NOMO-1 treated with DMSO at 0.1 percent for 48 hours (cell line): Measurements from ENCODE around the gene CYLD.

Experiments used
- DNase-seq: peaks from one replicate; lab custom pipeline; 2025; ENCODE audit not compliant: unreplicated experiment; lab: John Stamatoyannopoulos, UW

The CYLD gene

GRCh38 chr16:50776037-50776436, 34.2 kb downstream of the CYLD start:
- DNase-seq, result no peak

- DNase-seq, result no peak
Measured at GRCh38 chr16:50778284-50779163, 36.6 kb downstream of the CYLD start.

- DNase-seq, result no peak
Measured at GRCh38 chr16:50781043-50781442, 39.2 kb downstream of the CYLD start.

DNA sequence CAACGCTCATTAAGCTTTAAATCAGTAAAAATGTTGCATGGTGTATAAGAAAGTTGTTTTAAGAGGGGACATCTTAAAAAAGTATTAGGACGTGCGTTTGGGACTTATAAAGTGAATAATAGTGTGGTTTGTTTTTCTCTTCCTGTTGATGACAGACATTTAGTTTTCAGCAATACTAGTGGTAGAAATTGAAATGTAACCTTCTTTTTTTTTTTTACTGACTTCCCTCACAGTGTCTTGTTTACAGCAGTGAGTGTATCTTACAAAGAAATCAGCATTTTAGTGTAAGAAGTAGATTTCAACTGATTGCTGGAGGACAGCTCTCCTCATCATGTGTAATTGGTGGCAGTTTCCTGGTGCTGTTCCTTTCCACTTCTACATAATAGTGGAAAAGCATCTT, 39.6 kb downstream of the CYLD start:
- DNase-seq, result no peak

GRCh38 chr16:50789757-50790156, 47.9 kb downstream of the CYLD start:
- no peak for DNase-seq

GRCh38 chr16:50791522-50791921, 49.6 kb downstream of the CYLD start:
- no peak for DNase-seq

- no peak for DNase-seq
Measured at GRCh38 chr16:50796829-50797228, 54.9 kb downstream of the CYLD start.

- DNase-seq, result no peak
Measured at GRCh38 chr16:50797456-50797855, 55.6 kb downstream of the CYLD start.

GRCh38 chr16:50800074-50800473, 58.2 kb downstream of the CYLD start:
- no peak for DNase-seq

GRCh38 chr16:50801036-50801435, 59.1 kb downstream of the CYLD start:
- no peak for DNase-seq

GRCh38 chr16:50802000-50802399, 60.1 kb downstream of the CYLD start:
- DNase-seq, result no peak

- DNase-seq, result no peak
Measured at GRCh38 chr16:50802961-50803360, 61.1 kb downstream of the CYLD start.

DNA sequence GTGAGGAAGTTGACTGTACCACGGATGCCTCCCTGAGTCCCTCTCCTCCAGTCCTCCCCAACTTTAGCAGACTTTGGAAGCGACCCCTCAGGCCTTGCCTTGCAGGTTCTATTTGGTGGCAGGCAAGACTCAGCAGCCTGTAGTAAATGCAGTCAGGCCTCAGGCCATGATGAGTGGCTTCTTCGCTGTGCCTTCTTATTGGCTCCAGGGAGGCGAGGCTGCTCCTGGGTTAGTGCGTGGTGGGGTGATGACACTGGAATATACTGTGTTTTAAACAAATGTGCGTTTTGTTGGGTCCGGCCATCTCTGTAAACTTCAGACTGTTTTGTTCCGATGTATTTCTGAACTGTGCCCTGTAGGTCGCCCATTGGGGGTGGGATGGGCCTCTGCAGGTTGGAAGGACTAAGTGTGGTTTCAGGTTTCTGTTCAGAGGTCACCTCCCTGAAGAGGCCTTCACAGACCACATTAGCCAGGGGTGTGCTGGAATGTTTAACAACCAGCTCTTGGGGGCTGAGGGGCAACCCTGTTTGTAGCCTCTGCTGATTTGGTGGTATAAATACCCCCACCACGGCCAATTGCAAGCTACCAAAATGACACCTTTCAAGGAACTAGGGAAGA, 62.5 kb downstream of the CYLD start:
- no peak for DNase-seq

- DNase-seq, result peak; percentile 91
Measured at GRCh38 chr16:50806099-50807062, 64.5 kb downstream of the CYLD start.

- DNase-seq, result no peak
Measured at GRCh38 chr16:50808929-50809538, 67.1 kb downstream of the CYLD start.

- DNase-seq, result no peak
Measured at GRCh38 chr16:50809561-50809960, 67.7 kb downstream of the CYLD start.

DNA sequence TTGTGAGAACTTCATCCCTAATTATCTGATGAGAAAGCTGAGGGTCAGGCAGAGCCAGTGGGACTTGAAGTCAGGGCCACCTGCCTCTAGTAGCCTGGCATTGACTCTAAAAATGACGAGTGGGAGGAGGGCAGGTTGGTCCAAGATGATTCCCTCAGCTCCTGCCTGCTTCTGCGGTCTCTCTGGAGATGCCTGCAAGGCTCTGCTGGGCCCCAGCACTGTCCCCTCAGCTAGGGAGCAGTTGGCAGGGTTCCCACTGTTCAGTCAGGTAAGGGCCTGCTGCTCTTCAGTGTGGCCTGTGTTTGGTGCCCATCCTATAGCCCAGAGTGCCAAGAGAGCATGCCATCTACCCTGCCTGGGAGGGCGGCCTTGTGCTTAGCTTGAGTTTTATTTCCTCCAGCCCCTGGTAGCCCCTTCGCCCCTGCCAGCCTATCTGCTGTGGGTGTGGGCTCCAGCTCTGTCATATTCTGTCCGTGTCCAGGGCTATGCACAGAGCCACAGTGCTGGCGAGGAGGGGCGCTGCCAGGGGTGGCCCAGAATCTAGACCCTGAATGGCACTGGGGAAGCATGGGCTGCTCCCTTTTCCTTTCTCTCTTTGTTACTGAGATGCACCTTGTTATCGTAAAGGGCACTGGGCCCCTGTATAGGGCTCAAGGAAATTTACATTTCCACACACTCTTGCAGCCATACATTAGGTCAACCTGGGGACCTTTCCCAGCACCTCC, 68.5 kb downstream of the CYLD start:
- no peak for DNase-seq

DNA sequence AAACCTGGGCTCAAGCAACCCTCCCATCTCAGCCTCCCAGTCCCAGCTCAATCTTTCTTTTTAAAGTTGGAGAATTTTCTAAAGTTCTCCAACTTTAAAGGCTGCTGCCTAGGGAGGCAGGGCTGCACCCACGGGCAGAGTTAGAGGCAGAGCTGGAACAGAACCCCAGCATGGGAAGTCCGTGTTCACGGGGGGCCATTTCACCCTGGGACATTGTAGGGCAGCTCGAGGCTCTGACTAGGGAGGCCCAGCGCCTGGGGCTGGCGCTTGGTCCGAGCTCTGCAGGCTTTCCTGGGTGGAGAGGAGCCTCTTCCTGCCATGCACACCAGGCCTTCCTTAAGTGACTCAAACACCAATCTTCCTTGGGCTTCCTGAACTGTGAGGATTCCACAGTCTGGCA, 70.2 kb downstream of the CYLD start:
- no peak for DNase-seq

DNA sequence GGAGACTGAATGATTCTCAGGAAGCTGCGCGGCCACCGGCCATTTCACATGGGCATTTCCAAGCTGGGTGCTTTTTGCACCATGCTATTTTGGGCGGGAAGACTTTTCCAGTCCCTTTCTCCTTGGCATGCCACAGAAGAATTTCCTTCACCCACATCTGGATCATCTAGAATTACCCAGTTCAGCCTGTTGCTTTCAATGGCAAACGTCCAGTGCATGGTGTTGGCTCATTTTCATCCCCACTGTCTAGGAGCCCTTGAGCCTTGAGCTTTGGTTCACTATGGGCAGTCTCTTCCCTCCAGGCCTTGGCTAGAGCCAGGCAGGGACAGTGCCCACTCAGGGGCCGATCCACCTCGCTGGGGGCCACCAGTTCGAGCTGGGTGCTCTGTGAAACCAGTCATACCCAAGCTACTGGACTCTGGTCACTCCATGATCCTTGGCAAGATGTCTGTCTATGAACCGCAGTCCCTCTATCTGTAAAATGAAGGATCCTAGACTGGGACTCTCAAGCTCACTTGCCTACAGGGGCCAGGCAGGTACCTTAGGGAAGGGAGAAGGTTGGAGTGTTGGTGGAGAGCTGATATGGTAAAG, 71.1 kb downstream of the CYLD start:
- no peak for DNase-seq

DNA sequence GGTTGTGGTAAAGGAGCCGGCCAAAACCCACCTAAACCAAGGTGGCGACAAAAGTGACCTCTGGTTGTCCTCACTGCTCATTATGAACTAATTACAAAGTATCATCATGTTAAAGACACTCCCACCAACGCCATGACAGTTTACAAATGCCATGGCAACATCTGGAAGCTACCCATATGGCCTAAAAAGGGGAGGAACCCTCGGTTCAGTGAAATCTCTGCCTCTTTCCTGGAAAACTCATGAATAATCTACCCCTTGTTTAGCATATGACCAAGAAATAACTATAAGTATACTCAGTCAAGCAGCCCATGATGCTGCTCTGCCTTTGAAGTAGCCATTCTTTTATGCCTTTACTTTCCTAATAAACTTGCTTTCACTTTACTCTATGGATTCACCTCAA, 72.2 kb downstream of the CYLD start:
- DNase-seq, result no peak
